Measurements from ENCODE around the gene LYPD5.

The LYPD5 gene

GRCh38 chr19:43749898-43750297 lies 52.3 kb downstream of the LYPD5 start:
- no peak for DNase-seq

GRCh38 chr19:43749152-43749551 lies 53.1 kb downstream of the LYPD5 start:
- DNase-seq, result no peak

GRCh38 chr19:43748685-43749084 lies 53.6 kb downstream of the LYPD5 start:
- no peak for DNase-seq

GRCh38 chr19:43748205-43748594 lies 54.0 kb downstream of the LYPD5 start:
- no peak for DNase-seq

GRCh38 chr19:43747557-43748204 lies 54.6 kb downstream of the LYPD5 start:
- DNase-seq, result no peak

All from COR-L47 (cell line).